Mucosa of rectum (tissue), 2 donors: Measurements from ENCODE around the gene SLC16A3.
"Not testable (repeated sequence)": the region's sequence is repeated elsewhere in the genome, so short reads cannot be mapped to it uniquely, and the experiment has no call there.

Experiments
- H3K27ac ChIP-seq, 2 donors: one replicate each; pipeline ENCODE4 v1.7.0; 2013; ENCODE audit warnings: inconsistent platforms in 2 of 2, low read depth in 2 of 2, low read length in 2 of 2
- H3K27me3 ChIP-seq, 2 donors: one replicate each; pipeline ENCODE4 v1.7.0; 2013; ENCODE audit warnings: low read length in 2 of 2; ENCODE audit not compliant: control insufficient read depth in 2 of 2, insufficient read depth in 2 of 2
- H3K36me3 ChIP-seq, 2 donors: one replicate each; pipeline ENCODE4 v1.7.0; 2013; ENCODE audit warnings: low read length in 2 of 2; ENCODE audit not compliant: control insufficient read depth in 2 of 2, insufficient read depth in 2 of 2
- H3K4me1 ChIP-seq, 2 donors: one replicate each; pipeline ENCODE4 v1.7.0; 2013; ENCODE audit warnings: low read length in 2 of 2, mild to moderate bottlenecking in 1 of 2; ENCODE audit not compliant: control insufficient read depth in 2 of 2, insufficient read depth in 2 of 2
- H3K4me3 ChIP-seq, 2 donors: one replicate each; pipeline ENCODE4 v1.7.0; 2013; ENCODE audit warnings: low read length in 2 of 2
- H3K9ac ChIP-seq, 2 donors: one replicate each; pipeline ENCODE4 v1.7.0; 2013; ENCODE audit warnings: low read length in 2 of 2, low read depth in 1 of 2, mild to moderate bottlenecking in 1 of 2
- H3K9me3 ChIP-seq, 2 donors: one replicate each; pipeline ENCODE4 v1.7.0; 2013; ENCODE audit warnings: low read length in 2 of 2; ENCODE audit not compliant: control insufficient read depth in 2 of 2
- donor health status: healthy.
- donor health status: Normal muscosa, but diverticular disease.

The SLC16A3 gene

DNA sequence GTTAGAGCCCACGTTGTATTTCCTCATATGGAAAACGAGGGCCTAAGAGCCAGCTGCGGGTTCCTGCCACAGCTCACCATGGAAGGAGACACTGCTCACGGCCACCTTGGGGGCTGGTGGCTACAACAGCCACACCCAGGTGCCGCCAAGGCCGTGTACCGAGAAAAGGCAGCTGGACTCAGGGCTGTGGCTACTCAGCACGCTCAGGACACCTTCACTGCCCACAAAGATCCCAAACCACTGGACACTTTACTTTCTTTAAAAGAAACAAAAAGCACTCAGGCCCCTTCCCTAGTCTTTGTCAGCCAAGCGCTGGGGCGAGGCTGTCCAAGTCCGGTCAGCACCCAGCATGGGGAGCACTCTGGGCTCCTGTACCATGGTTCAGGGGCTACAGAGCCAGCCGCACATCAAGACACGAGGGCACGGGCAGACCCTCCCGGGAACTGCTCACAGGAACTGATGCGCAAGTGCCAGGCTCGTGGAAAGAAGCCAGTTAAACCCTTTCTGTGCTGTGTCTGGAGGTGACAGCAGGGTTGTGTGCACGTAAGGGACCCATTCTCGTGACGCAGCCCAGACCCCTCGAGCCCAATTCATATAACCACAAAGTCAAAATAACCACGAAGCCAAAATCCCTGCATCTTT is 18.5 kb downstream of the SLC16A3 start:
- H3K27ac ChIP-seq: peak overlapping the region; percentile 38 to 58
- H3K4me1 ChIP-seq: peaks cover 17 to 30% of the 10 kb centered on the region in 2 donors
- no peak overlapping the region for H3K9ac ChIP-seq
- no peak overlapping the region for H3K4me3 ChIP-seq
- no peaks in the 10 kb centered on the region for H3K9me3 ChIP-seq
- H3K36me3 ChIP-seq: peaks cover 90 to 92% of the 10 kb centered on the region in 2 donors
- no peaks in the 10 kb centered on the region for H3K27me3 ChIP-seq

DNA sequence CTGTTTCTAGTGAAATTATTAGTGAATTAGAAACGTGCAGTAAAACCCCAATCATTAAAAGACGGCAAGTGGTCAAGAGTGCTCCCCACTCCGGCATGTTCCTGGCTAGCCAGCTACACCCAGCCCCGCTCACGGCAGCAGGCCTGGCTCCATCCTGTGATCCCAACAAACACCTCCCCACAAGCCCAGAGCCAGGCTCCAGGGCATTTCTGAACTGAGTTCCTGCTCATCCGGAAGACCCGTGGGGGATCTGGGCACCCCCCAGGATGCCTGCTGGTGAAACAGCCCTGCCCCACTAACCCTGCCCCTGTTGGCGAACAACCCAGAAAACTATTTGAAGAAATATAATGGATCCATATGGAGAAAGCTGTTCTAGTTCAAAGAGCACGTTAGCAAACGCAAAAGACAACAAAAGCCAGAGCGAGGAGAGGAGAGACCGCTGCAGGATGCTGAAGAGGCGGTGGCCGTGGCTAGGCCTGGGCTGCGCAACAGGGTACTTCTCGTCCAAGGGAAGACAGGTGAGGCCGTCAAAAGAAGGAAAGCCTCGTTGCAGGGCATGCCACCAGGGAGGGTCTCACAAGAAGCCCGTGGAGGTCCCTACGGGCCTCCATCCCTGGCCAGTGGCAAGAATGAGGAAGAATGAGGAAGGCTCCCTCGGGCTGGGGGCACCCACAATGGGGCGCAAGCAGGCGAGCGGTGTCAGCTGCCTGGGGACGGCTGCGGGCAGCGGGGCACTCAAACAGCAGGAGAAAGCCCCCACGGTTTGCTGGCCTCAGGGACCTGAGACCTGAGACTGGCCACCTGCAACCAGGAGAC is 19.2 kb downstream of the SLC16A3 start:
- H3K9me3 ChIP-seq: no peaks in the 10 kb centered on the region
- H3K27ac ChIP-seq: no peak overlapping the region
- no peak overlapping the region for H3K9ac ChIP-seq
- peaks cover 11 to 26% of the 10 kb centered on the region in 2 donors for H3K4me1 ChIP-seq
- H3K27me3 ChIP-seq: no peaks in the 10 kb centered on the region
- H3K36me3 ChIP-seq: peaks cover 91 to 95% of the 10 kb centered on the region in 2 donors
- no peak overlapping the region for H3K4me3 ChIP-seq

DNA sequence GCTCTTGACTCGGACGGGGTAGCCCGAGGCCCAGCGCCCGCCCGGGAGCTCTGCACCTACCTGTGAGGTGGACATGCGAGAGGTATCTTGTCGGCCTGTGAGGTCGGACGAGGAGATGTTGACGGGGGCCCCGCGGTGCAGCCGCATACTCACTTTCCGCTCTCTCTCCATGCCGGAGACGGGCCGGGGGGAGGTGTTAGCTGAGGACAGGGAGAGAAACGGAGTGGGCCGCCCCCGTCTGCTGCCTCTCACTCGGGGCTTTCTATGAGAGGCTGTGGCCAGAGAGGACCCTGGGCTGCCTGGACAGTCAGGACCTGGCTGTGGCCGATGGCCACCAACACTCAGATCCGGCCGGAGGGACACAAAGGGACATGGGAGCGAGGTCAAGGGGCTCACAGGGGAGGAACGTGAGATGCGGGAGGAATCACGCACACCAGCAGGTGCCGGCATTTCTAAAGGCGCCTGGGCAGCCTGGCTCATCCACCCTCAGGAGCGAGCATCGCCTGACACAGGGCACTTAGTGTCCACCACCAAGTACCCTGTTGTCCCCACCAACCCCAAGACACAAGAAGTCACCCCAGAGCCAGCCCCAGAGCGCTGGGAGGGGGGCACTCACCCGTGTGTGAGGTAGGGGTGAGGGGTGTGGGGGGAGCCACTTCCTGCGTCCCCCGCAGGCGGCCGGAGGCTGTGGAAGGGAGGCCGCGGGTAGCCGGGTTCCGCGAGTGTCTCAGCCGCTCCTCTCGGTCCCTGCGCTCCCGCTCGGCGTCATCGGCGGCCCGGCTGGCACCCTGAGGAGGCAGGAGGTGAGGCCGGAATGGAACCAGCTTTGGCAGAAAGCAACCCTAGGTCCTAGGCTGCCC is 20.2 kb downstream of the SLC16A3 start:
- H3K27me3 ChIP-seq: no peaks in the 10 kb centered on the region
- no peaks in the 10 kb centered on the region for H3K9me3 ChIP-seq
- peaks cover 7 to 17% of the 10 kb centered on the region in 2 donors for H3K4me1 ChIP-seq
- H3K36me3 ChIP-seq: peaks cover 86 to 90% of the 10 kb centered on the region in 2 donors
- H3K27ac ChIP-seq: no peak overlapping the region
- H3K4me3 ChIP-seq: no peak overlapping the region
- H3K9ac ChIP-seq: no peak overlapping the region

DNA sequence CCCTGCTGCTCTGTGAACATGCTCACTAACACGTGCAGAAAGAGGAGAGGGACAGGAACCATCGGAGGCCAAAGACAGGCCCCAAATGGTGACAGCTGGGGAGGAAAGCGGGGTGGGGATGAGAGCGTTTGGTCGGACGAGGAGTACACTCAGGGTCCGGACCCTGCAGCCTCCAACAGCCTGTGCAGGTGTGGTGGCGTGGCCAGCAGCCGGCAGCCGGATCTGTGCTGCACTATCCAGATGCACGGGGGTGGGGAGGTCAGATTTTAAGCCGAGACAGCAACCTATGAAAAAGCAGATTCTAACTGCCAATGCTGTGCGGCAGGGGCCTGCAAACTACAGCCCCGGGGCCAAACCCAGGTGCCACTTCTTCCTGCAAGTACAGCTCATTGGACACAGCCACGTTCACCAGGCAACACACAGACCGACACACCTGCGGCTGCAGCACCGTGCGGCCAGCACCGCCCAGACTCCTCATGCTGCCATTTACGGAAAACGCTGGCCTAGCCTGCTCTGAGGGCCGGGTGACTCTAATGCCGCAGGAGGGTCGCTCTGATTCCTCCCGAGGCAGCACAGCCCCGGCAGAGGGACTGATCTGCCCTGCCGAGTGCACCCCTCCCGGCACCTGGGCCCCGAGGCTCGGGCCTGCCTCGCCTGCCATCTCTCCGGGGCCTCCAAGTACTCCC is 21.2 kb downstream of the SLC16A3 start:
- Histone ChIP-seq H3K27ac (no peak overlapping the region), H3K4me3 (no peak overlapping the region), H3K27me3 (no peaks in the 10 kb centered on the region), H3K9ac (no peak overlapping the region), H3K4me1 (peaks cover 3 to 11% of the 10 kb centered on the region in 2 donors), H3K36me3 (peaks cover 78 to 81% of the 10 kb centered on the region in 2 donors), H3K9me3 (no peaks in the 10 kb centered on the region)

DNA sequence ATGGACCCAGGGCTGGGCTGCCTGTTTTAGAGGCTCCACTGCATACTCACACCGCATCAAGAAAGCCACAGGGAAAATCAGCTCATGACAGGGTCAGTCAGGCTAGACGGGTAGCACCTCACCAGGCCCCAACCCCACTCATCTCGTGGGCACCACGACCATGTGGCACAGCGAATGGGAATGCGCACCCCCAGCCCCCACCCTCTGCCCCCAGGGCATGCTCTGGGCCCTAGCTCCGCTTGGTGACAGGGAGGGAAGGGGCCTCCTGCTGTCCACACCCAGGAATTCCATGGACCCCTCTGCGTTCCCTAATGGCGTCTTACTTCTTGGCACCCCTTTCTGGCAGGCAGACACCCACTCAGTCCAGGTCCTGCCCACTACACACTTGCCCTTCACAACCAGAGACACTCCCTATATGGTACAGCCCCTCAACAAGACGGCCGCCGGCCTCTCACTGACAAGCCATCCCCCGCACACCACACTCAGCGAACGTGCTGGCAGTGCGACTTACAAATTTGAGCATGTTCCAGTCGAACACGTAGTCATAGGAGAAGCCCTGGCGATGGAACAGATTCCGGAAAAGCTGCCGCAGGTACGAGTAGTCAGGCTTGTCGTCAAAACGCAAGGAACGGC is 22.1 kb downstream of the SLC16A3 start:
- Histone ChIP-seq H3K9me3 (no peaks in the 10 kb centered on the region), H3K27ac (no peak overlapping the region), H3K4me1 (peaks cover 3 to 7% of the 10 kb centered on the region in 2 donors)

DNA sequence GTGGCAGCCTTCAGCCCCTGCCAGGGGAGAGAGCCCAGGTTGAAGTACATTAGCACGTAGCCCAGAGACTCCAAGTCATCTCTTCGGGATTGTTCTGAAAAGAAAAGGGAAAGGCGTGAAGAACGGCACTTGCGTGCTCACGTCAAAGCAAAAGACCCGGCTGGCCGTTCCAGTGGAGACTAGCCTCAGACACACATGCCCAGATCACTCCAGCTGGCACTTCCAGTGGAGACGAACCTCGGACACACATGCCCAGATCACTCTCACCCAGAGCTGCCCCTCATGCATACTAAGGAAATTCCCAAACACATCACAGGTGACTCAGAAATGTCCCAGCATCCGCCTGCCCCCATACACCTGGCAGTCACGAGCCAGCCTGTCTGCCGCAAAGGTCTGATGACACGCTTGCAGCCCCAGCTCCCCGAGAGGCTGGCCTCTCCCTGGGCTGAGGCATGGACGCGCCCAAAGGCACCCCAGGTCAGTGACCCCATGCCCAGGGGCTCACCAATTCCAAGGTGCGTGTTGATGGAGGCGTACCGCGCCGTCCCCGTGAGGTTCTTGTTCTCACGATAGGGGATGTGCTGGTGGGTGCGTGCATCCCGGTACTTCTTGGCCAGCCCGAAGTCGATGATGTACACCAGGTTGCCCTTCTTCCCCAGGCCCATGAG is 23.8 kb downstream of the SLC16A3 start:
- H3K4me3 ChIP-seq: no peak overlapping the region
- no peak overlapping the region for H3K9ac ChIP-seq
- H3K36me3 ChIP-seq: peaks cover 79% of the 10 kb centered on the region in 2 donors
- H3K9me3 ChIP-seq: no peaks in the 10 kb centered on the region
- H3K27ac ChIP-seq: no peak overlapping the region
- H3K27me3 ChIP-seq: no peaks in the 10 kb centered on the region
- H3K4me1 ChIP-seq: no peaks in the 10 kb centered on the region

More for the DNA sequence above, 22.1 kb downstream of the SLC16A3 start:
- Histone ChIP-seq H3K27me3 (no peaks in the 10 kb centered on the region), H3K36me3 (peaks cover 78 to 80% of the 10 kb centered on the region in 2 donors), H3K9ac (no peak overlapping the region), H3K4me3 (no peak overlapping the region)

DNA sequence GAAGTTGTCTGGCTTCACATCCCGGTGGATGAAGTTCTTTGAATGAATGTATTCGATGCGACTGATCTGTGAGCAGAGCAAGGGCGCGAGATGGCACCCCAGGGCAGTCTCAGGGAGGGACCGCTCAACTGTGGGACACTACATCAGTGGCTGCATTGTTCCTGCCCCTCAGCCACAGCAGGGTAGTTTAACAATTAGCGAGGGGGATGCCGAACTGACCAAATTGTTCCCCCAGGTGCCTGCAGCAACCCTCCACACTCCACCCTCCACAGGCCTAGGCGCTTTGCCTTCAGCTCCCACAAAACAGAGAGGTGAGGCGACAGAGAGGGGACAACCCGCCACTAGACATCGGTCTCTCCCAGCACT is 24.3 kb downstream of the SLC16A3 start:
- Histone ChIP-seq H3K4me1 (no peaks in the 10 kb centered on the region), H3K9ac (no peak overlapping the region), H3K27me3 (no peaks in the 10 kb centered on the region), H3K27ac (no peak overlapping the region), H3K36me3 (peaks cover 77 to 78% of the 10 kb centered on the region in 2 donors), H3K9me3 (no peaks in the 10 kb centered on the region), H3K4me3 (no peak overlapping the region)

DNA sequence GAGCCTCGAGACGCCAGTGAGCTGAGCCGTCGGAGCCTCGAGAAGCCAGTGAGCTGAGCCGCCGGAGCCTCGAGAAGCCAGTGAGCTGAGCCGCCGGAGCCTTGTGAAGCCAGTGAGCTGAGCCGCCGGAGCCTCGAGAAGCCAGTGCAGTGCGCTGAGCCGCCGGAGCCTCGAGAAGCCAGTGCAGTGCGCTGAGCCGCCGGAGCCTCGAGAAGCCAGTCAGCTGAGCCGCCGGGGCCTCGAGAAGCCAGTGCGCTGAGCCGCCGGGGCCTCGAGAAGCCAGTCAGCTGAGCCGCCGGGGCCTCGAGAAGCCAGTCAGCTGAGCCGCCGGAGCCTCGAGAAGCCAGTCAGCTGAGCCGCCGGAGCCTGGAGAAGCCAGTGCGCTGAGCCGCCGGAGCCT is 25.3 kb downstream of the SLC16A3 start:
- H3K27ac ChIP-seq, H3K4me3 ChIP-seq, H3K9me3 ChIP-seq, H3K27me3 ChIP-seq, H3K9ac ChIP-seq, H3K4me1 ChIP-seq: not testable (repeated sequence)
- H3K36me3 ChIP-seq: peaks cover 76 to 77% of the 10 kb centered on the region in 2 donors

DNA sequence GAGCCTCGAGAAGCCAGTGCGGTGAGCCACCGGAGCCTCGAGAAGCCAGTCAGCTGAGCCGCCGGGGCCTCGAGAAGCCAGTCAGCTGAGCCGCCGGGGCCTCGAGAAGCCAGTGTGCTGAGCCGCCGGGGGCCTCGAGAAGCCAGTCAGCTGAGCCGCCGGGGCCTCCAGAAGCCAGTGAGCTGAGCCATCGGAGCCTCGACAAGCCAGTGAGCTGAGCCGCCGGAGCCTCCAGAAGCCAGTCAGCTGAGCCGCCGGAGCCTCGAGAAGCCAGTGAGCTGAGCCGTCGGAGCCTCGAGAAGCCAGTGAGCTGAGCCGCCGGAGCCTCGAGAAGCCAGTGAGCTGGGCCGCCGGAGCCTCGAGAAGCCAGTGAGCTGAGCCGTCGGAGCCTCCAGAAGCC is 25.9 kb downstream of the SLC16A3 start:
- not testable (repeated sequence) for H3K4me3 ChIP-seq, H3K4me1 ChIP-seq, H3K27ac ChIP-seq, H3K27me3 ChIP-seq, H3K9me3 ChIP-seq, H3K9ac ChIP-seq
- H3K36me3 ChIP-seq: peaks cover 77% of the 10 kb centered on the region in 2 donors
